GM18508 (cell line): ENCODE data around the gene SGCA.

Experiments
- ATAC-seq: cut with Tn5 transposase; IDR thresholded peaks from one replicate; pipeline ENCODE4 v1.9.1; 2021; ENCODE audit warnings: moderate number of reproducible peaks; ENCODE audit not compliant: insufficient read depth, unreplicated experiment

The SGCA gene

GRCh38 chr17:50148226-50149090 lies 17.3 kb upstream of the SGCA start:
- no peak for ATAC-seq

- ATAC-seq, result no peak
Measured at GRCh38 chr17:50149091-50149416, 16.8 kb upstream of the SGCA start.

- ATAC-seq, result no peak
Measured at GRCh38 chr17:50149417-50150353, 16.1 kb upstream of the SGCA start.

- ATAC-seq, result no peak
Measured at GRCh38 chr17:50150354-50151040, 15.3 kb upstream of the SGCA start, which contains the start of gene PPP1R9B. TSS of gene PPP1R9B (minus strand) at chr17:50150677. CDS start at chr17:50150513, 164 bp downstream.

GRCh38 chr17:50151041-50151936 lies 14.5 kb upstream of the SGCA start:
- no peak for ATAC-seq

- ATAC-seq, result no peak
Measured at GRCh38 chr17:50151937-50152547, 13.8 kb upstream of the SGCA start.

GRCh38 chr17:50152736-50153135 lies 13.1 kb upstream of the SGCA start:
- ATAC-seq, result no peak

- no peak for ATAC-seq
Measured at GRCh38 chr17:50153650-50154575, 11.9 kb upstream of the SGCA start.

- ATAC-seq, result no peak
Measured at GRCh38 chr17:50154604-50155003, 11.2 kb upstream of the SGCA start.

- no peak for ATAC-seq
Measured at GRCh38 chr17:50155115-50155819, 10.5 kb upstream of the SGCA start.

GRCh38 chr17:50157891-50158290 lies 7.9 kb upstream of the SGCA start:
- no peak for ATAC-seq

GRCh38 chr17:50161023-50161910 lies 4.5 kb upstream of the SGCA start:
- no peak for ATAC-seq

GRCh38 chr17:50161911-50162288 lies 3.9 kb upstream of the SGCA start:
- no peak for ATAC-seq

- no peak for ATAC-seq
Measured at GRCh38 chr17:50162466-50163254, 3.1 kb upstream of the SGCA start.

- no peak for ATAC-seq
Measured at GRCh38 chr17:50163843-50164696, 1.7 kb upstream of the SGCA start.
